ENCODE results near the gene TBC1D8.

GRCh38 chr2:100988630-100989417, 162.4 kb downstream of the TBC1D8 start:
- TF ChIP-seq STAT6 (CRISPR knock-in tag; conservative IDR thresholded peaks at IDR 0.05; ENCODE audit: low read depth) (no peak), CTCF (IDR thresholded peaks at IDR 0.05) (no peak), ESRRA (CRISPR knock-in tag; IDR thresholded peaks at IDR 0.05; ENCODE audit: borderline replicate concordance) (no peak), TEAD4 (CRISPR knock-in tag; IDR thresholded peaks at IDR 0.05) (no peak), KAT7 (CRISPR knock-in tag; IDR thresholded peaks at IDR 0.05; ENCODE audit: borderline replicate concordance) (no peak), E2F1 (CRISPR knock-in tag; IDR thresholded peaks at IDR 0.05) (no peak), ZNF232 (CRISPR knock-in tag; IDR thresholded peaks at IDR 0.05) (no peak), AFF4 (CRISPR knock-in tag; IDR thresholded peaks at IDR 0.05; ENCODE audit: borderline replicate concordance) (no peak), MAX (CRISPR knock-in tag; IDR thresholded peaks at IDR 0.05) (no peak)
